DOHH2 (cell line): Measurements from ENCODE around the gene SCAMP1.

Experiments used
- CTCF ChIP-seq: fragments of 200-600 bp; sonication (generic); IDR thresholded peaks from one replicate; pipeline ENCODE4 v1.5.1; 2014; ENCODE audit warnings: antibody characterized with exemption, mild to moderate bottlenecking, low read depth, low read length; ENCODE audit not compliant: poor library complexity, severe bottlenecking
- EZH2phosphoT487 ChIP-seq: fragments of 200-600 bp; sonication (generic); IDR thresholded peaks from 2 replicates; pipeline ENCODE4 v1.6.1; 2017; ENCODE audit warnings: borderline replicate concordance, mild to moderate bottlenecking, antibody characterized with exemption, low read length, moderate library complexity, mixed read lengths

- TF ChIP-seq CTCF = no peak
- TF ChIP-seq EZH2phosphoT487 = no peak
These were observed 141.3 kb downstream of the SCAMP1 start for GRCh38 chr5:78501411-78502352.
